ENCODE measurements around the gene CCL23. TPM values are rescaled to one million over a fixed set of nuclear protein-coding genes. Genes with fewer than 3 reads are reported as not detected.

Gene CCL23
- total RNA-seq, 2 experiments from 2014 or later, result not detected

- Histone ChIP-seq H4K20me1 (ENCODE audit: insufficient read depth, low read length) (no peaks in the 10 kb centered on the region), H3K9me2 (ENCODE audit: insufficient read depth, low read length) (no peaks in the 10 kb centered on the region), H2AFZ (ENCODE audit: low read length) (no peak overlapping the region), H3K4me1 (ENCODE audit: insufficient read depth, low read length, poor library complexity, severe bottlenecking) (no peaks in the 10 kb centered on the region), H3K79me2 (ENCODE audit: insufficient read depth, low read depth, low read length) (no peaks in the 10 kb centered on the region), H3K9me3 (ENCODE audit: low read length) (no peaks in the 10 kb centered on the region), H3K4me3 (ENCODE audit: low read depth, low read length, poor library complexity, severe bottlenecking) (no peak overlapping the region), H3K27ac (ENCODE audit: low read depth, low read length, poor library complexity, severe bottlenecking) (no peak overlapping the region), H3K36me3 (ENCODE audit: insufficient read depth, low read length) (no peaks in the 10 kb centered on the region), H3K4me2 (ENCODE audit: low read length) (no peak overlapping the region)
- CTCF ChIA-PET (ENCODE audit: unreplicated experiment), result no interaction called here
- POLR2A ChIA-PET, result no interaction called here
- no peak for DNase-seq (ENCODE audit: low spot score)
- TF ChIP-seq EZH2phosphoT487 (IDR thresholded peaks at IDR 0.05; ENCODE audit: borderline replicate concordance, low read depth, low read length), result no peak
- TF ChIP-seq CTCF (conservative IDR thresholded peaks at IDR 0.05; ENCODE audit: low read length), result no peak
- intact Hi-C loops (cut with micrococcal nuclease; ENCODE audit: unreplicated experiment), result no loop called here
- BruUV-seq (replicated peaks), result no TSS peak
Measured at GRCh38 chr17:36048066-36048465, 30.3 kb upstream of the CCL23 start.

- H3K4me2 ChIP-seq (ENCODE audit: low read length), result no peak overlapping the region
Measured at GRCh38 chr17:36036235-36036634, 18.5 kb upstream of the CCL23 start.

GRCh38 chr17:36034127-36034526 is 16.4 kb upstream of the CCL23 start:
- TF ChIP-seq CTCF (conservative IDR thresholded peaks at IDR 0.05; ENCODE audit: low read length), result no peak
- no peak for TF ChIP-seq EZH2phosphoT487 (IDR thresholded peaks at IDR 0.05; ENCODE audit: borderline replicate concordance, low read depth, low read length)
- POLR2A ChIA-PET, result no interaction called here
- no peak overlapping the region for H3K4me2 ChIP-seq (ENCODE audit: low read length)
- intact Hi-C loops (cut with micrococcal nuclease; ENCODE audit: unreplicated experiment), result no loop called here
- H3K9me3 ChIP-seq (ENCODE audit: low read length), result no peaks in the 10 kb centered on the region
- H4K20me1 ChIP-seq (ENCODE audit: insufficient read depth, low read length), result no peaks in the 10 kb centered on the region
- DNase-seq (ENCODE audit: low spot score), result no peak
- H3K79me2 ChIP-seq (ENCODE audit: insufficient read depth, low read depth, low read length), result no peaks in the 10 kb centered on the region
- CTCF ChIA-PET (ENCODE audit: unreplicated experiment), result no interaction called here
- BruUV-seq (replicated peaks), result no TSS peak
- no peaks in the 10 kb centered on the region for H3K36me3 ChIP-seq (ENCODE audit: insufficient read depth, low read length)
- H3K9me2 ChIP-seq (ENCODE audit: insufficient read depth, low read length), result no peaks in the 10 kb centered on the region
- no peaks in the 10 kb centered on the region for H3K4me1 ChIP-seq (ENCODE audit: insufficient read depth, low read length, poor library complexity, severe bottlenecking)
- H3K27ac ChIP-seq (ENCODE audit: low read depth, low read length, poor library complexity, severe bottlenecking), result no peak overlapping the region
- no peak overlapping the region for H3K4me3 ChIP-seq (ENCODE audit: low read depth, low read length, poor library complexity, severe bottlenecking)
- H2AFZ ChIP-seq (ENCODE audit: low read length), result no peak overlapping the region

More at GRCh38 chr17:36036235-36036634, 18.5 kb upstream of the CCL23 start:
- intact Hi-C loops (cut with micrococcal nuclease; ENCODE audit: unreplicated experiment), result no loop called here
- ChIA-PET CTCF (ENCODE audit: unreplicated experiment) (no interaction called here), POLR2A (no interaction called here)
- no peaks in the 10 kb centered on the region for H3K9me3 ChIP-seq (ENCODE audit: low read length)
- H2AFZ ChIP-seq (ENCODE audit: low read length), result no peak overlapping the region
- TF ChIP-seq EZH2phosphoT487 (IDR thresholded peaks at IDR 0.05; ENCODE audit: borderline replicate concordance, low read depth, low read length) (no peak), CTCF (conservative IDR thresholded peaks at IDR 0.05; ENCODE audit: low read length) (no peak)
- H3K4me1 ChIP-seq (ENCODE audit: insufficient read depth, low read length, poor library complexity, severe bottlenecking), result no peaks in the 10 kb centered on the region
- no peaks in the 10 kb centered on the region for H4K20me1 ChIP-seq (ENCODE audit: insufficient read depth, low read length)
- no TSS peak for BruUV-seq (replicated peaks)
- no peak for DNase-seq (ENCODE audit: low spot score)
- no peaks in the 10 kb centered on the region for H3K9me2 ChIP-seq (ENCODE audit: insufficient read depth, low read length)
- H3K27ac ChIP-seq (ENCODE audit: low read depth, low read length, poor library complexity, severe bottlenecking), result no peak overlapping the region
- no peaks in the 10 kb centered on the region for H3K79me2 ChIP-seq (ENCODE audit: insufficient read depth, low read depth, low read length)
- no peak overlapping the region for H3K4me3 ChIP-seq (ENCODE audit: low read depth, low read length, poor library complexity, severe bottlenecking)
- H3K36me3 ChIP-seq (ENCODE audit: insufficient read depth, low read length), result no peaks in the 10 kb centered on the region

All from OCI-LY7 (cell line).